DMS53 (cell line): ENCODE results near the gene DDRGK1.

Experiments
- DNase-seq: peaks from one replicate; lab custom pipeline; 2025; lab: John Stamatoyannopoulos, UW

Gene DDRGK1

GRCh38 chr20:3164763-3165410, 39.6 kb downstream of the DDRGK1 start:
- peak; percentile 91 for DNase-seq

GRCh38 chr20:3164043-3164762, 40.3 kb downstream of the DDRGK1 start:
- DNase-seq = peak; percentile 73

- DNase-seq = peak; percentile 86
Measured at GRCh38 chr20:3163099-3164042, 41.1 kb downstream of the DDRGK1 start.

GRCh38 chr20:3162080-3162611, 42.3 kb downstream of the DDRGK1 start:
- DNase-seq = peak; percentile 85

GRCh38 chr20:3161316-3162079, 43.0 kb downstream of the DDRGK1 start:
- peak; percentile 48 for DNase-seq

GRCh38 chr20:3160418-3160817, 44.1 kb downstream of the DDRGK1 start:
- no peak for DNase-seq

GRCh38 chr20:3158968-3159431, 45.5 kb downstream of the DDRGK1 start:
- peak; percentile 48 for DNase-seq

- no peak for DNase-seq
Measured at GRCh38 chr20:3157817-3158216, 46.7 kb downstream of the DDRGK1 start.

- no peak for DNase-seq
Measured at GRCh38 chr20:3156811-3157619, 47.5 kb downstream of the DDRGK1 start.

- DNase-seq = peak; percentile 9
Measured at GRCh38 chr20:3152057-3152644, 52.3 kb downstream of the DDRGK1 start.

GRCh38 chr20:3150908-3151307, 53.6 kb downstream of the DDRGK1 start:
- no peak for DNase-seq

GRCh38 chr20:3146732-3147341, 57.6 kb downstream of the DDRGK1 start:
- DNase-seq = no peak

GRCh38 chr20:3141757-3142156, 62.7 kb downstream of the DDRGK1 start:
- no peak for DNase-seq
